ENCODE results near the gene AFF3. TPM values are rescaled to one million over a fixed set of nuclear protein-coding genes. Genes with fewer than 3 reads are reported as not detected.

AFF3 gene
- total and polyA plus RNA-seq, 10 of the 15 experiments (the other 5 are each of a cell fraction or from before 2014, with no cell fraction given), result 0.26 to 5.5 (median 3.0) TPM

DNA sequence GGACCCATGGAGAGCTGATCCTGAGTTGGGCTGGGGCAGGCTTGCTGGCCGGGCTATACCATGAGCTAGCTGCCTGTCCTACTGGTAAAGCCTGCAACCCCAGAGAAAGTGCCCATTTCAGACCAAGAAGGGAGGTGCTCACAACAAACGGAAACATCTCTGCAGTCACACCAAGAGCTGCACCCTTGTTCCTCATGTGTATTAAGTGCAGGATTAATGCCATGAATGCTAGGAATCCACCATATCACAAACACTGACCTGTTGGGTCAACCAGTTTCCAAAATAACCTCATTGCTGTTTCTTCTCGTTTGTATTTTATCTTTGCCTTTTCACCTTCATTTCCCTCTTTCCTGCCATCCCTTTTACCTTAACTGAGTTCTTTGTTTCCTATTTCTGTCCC lies 69.9 kb downstream of the AFF3 start:
- BruUV-seq (replicated peaks), result no TSS peak
- Histone ChIP-seq H2AFZ (ENCODE audit: control insufficient read depth, low read depth, low read length) (no peak overlapping the region), H3K9me3 (replicated peaks; ENCODE audit: control insufficient read depth, insufficient read depth, low read length) (no peaks in the 10 kb centered on the region), H3K27ac (ENCODE audit: control insufficient read depth, insufficient read depth) (no peak overlapping the region), H3K9ac (ENCODE audit: control insufficient read depth, insufficient read depth, low read length) (no peak overlapping the region), H4K20me1 (ENCODE audit: control insufficient read depth, insufficient read depth) (no peaks in the 10 kb centered on the region), H3K4me3 (no peak overlapping the region), H3K4me1 (ENCODE audit: control insufficient read depth, insufficient read depth, low read length) (no peaks in the 10 kb centered on the region), H3K4me2 (ENCODE audit: control insufficient read depth, insufficient read depth) (no peak overlapping the region), H3K36me3 (ENCODE audit: control insufficient read depth in 2 of 2, insufficient read depth in 2 of 2, low read length in 1 of 2) (no peaks in the 10 kb centered on the region), H3K79me2 (ENCODE audit: control insufficient read depth, insufficient read depth, low read length) (no peaks in the 10 kb centered on the region), H3K27me3 (replicated peaks in 1 of 2; ENCODE audit: control insufficient read depth in 2 of 2, insufficient read depth in 2 of 2, low read length in 1 of 2) (no peaks in the 10 kb centered on the region; a peak in 1 of 4 replicates)
- CTCF ChIA-PET, result no interaction called here
- DNase-seq (ENCODE audit: low read depth, low spot score) (no peak), FAIRE-seq (no peak), ATAC-seq (no peak)
- POLR2A ChIA-PET, result no interaction called here
- RAD21 ChIA-PET (ENCODE audit: unreplicated experiment), result no interaction called here
- SMC1A ChIA-PET (ENCODE audit: uncharacterized antibody, unreplicated experiment), result no interaction called here
- 41% methylated on average over 3 of the region's 3 CpGs for WGBS (ENCODE audit: insufficient coverage, insufficient replicate concordance, low lambda C conversion rate, missing lambda C conversion rate)
- no peak for TF ChIP-seq ZZZ3 (IDR thresholded peaks at IDR 0.05; ENCODE audit: control insufficient read depth, insufficient read length, low read depth)
- no peak for TF ChIP-seq NFYB (IDR thresholded peaks at IDR 0.05; ENCODE audit: insufficient read depth, low read depth, low read length)
- TF ChIP-seq USF1 (IDR thresholded peaks at IDR 0.05; ENCODE audit: borderline replicate concordance, extremely low read length, insufficient read depth, low read depth, low read length), result no peak
- TF ChIP-seq LARP7 (IDR thresholded peaks at IDR 0.05), result no peak
- TF ChIP-seq ZNF207 (IDR thresholded peaks at IDR 0.05; ENCODE audit: borderline replicate concordance), result no peak
- no peak for TF ChIP-seq ZNF217 (IDR thresholded peaks at IDR 0.05)
- no peak for TF ChIP-seq ZBTB40 (IDR thresholded peaks at IDR 0.05; ENCODE audit: borderline replicate concordance)
- TF ChIP-seq, protein P1, sequence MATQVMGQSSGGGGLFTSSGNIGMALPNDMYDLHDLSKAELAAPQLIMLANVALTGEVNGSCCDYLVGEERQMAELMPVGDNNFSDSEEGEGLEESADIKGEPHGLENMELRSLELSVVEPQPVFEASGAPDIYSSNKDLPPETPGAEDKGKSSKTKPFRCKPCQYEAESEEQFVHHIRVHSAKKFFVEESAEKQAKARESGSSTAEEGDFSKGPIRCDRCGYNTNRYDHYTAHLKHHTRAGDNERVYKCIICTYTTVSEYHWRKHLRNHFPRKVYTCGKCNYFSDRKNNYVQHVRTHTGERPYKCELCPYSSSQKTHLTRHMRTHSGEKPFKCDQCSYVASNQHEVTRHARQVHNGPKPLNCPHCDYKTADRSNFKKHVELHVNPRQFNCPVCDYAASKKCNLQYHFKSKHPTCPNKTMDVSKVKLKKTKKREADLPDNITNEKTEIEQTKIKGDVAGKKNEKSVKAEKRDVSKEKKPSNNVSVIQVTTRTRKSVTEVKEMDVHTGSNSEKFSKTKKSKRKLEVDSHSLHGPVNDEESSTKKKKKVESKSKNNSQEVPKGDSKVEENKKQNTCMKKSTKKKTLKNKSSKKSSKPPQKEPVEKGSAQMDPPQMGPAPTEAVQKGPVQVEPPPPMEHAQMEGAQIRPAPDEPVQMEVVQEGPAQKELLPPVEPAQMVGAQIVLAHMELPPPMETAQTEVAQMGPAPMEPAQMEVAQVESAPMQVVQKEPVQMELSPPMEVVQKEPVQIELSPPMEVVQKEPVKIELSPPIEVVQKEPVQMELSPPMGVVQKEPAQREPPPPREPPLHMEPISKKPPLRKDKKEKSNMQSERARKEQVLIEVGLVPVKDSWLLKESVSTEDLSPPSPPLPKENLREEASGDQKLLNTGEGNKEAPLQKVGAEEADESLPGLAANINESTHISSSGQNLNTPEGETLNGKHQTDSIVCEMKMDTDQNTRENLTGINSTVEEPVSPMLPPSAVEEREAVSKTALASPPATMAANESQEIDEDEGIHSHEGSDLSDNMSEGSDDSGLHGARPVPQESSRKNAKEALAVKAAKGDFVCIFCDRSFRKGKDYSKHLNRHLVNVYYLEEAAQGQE (IDR thresholded peaks at IDR 0.05; ENCODE audit: low read depth, low read length), result no peak
- TF ChIP-seq ZBTB11 (CRISPR knock-in tag; IDR thresholded peaks at IDR 0.05), result no peak
- no peak for TF ChIP-seq ZSCAN29 (IDR thresholded peaks at IDR 0.05)
- TF ChIP-seq, protein P2, sequence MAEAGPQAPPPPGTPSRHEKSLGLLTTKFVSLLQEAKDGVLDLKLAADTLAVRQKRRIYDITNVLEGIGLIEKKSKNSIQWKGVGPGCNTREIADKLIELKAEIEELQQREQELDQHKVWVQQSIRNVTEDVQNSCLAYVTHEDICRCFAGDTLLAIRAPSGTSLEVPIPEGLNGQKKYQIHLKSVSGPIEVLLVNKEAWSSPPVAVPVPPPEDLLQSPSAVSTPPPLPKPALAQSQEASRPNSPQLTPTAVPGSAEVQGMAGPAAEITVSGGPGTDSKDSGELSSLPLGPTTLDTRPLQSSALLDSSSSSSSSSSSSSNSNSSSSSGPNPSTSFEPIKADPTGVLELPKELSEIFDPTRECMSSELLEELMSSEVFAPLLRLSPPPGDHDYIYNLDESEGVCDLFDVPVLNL (IDR thresholded peaks at IDR 0.05; ENCODE audit: low read depth, low read length), result no peak
- intact Hi-C loops (cut with micrococcal nuclease; ENCODE audit: unreplicated experiment) (no loop called here), in situ Hi-C loops (cut with MboI) (no loop called here)

Measured in GM12878 (cell line).